Fibroblast of pulmonary artery (primary cell): ENCODE measurements around the gene TFEB.

ENCODE experiments used
- DNase-seq: peaks from one replicate; pipeline ENCODE4 v3.0.0-alpha.2; 2010; ENCODE audit warnings: low read depth
- H3K4me3 ChIP-seq: replicated peaks from 2 replicates; pipeline ENCODE4 v1.5.1; 2011; ENCODE audit warnings: low read depth, mild to moderate bottlenecking, control low read depth, low read length, moderate library complexity
- CTCF ChIP-seq: IDR thresholded peaks from 2 replicates; pipeline ENCODE4 v1.5.1; 2011; ENCODE audit warnings: mild to moderate bottlenecking, control low read depth, low read length, inconsistent platforms; ENCODE audit errors: missing control alignments

Gene TFEB

GRCh38 chr6:41644297-41644879, 91.0 kb downstream of the TFEB start:
- no peak overlapping the region for H3K4me3 ChIP-seq
- TF ChIP-seq CTCF = no peak
- no peak for DNase-seq

- TF ChIP-seq CTCF = no peak
- H3K4me3 ChIP-seq = no peak overlapping the region
- DNase-seq = no peak
Observed at GRCh38 chr6:41643899-41644269, 91.5 kb downstream of the TFEB start.

GRCh38 chr6:41642960-41643898, 92.2 kb downstream of the TFEB start:
- no peak for TF ChIP-seq CTCF
- DNase-seq = no peak

GRCh38 chr6:41642090-41642959, 93.1 kb downstream of the TFEB start:
- no peak for TF ChIP-seq CTCF
- DNase-seq = no peak

More at GRCh38 chr6:41642960-41643898, 92.2 kb downstream of the TFEB start:
- H3K4me3 ChIP-seq = no peak overlapping the region

GRCh38 chr6:41641352-41641925, 94.0 kb downstream of the TFEB start:
- no peak for TF ChIP-seq CTCF
- DNase-seq = no peak
- no peak overlapping the region for H3K4me3 ChIP-seq

More at GRCh38 chr6:41642090-41642959, 93.1 kb downstream of the TFEB start:
- no peak overlapping the region for H3K4me3 ChIP-seq

GRCh38 chr6:41640426-41640825, 95.0 kb downstream of the TFEB start:
- no peak for DNase-seq
- TF ChIP-seq CTCF = no peak
- no peak overlapping the region for H3K4me3 ChIP-seq
